ENCODE measurements around the gene CD7. TPM values are rescaled to one million over a fixed set of nuclear protein-coding genes. Genes with fewer than 3 reads are reported as not detected.
A peak's percentile ranks its signal among the peaks of the same experiment; 100 is the strongest.

CD7 gene
- total and polyA plus RNA-seq, 2 donors (not counting 3 experiments of a cell fraction or from before 2014, with no cell fraction given): not detected

GRCh38 chr17:82278786-82279391 is 38.5 kb downstream of the CD7 start:
- no peak for FAIRE-seq

GRCh38 chr17:82278308-82278707 is 39.1 kb downstream of the CD7 start:
- no peaks in the 10 kb centered on the region for H3K27me3 ChIP-seq (ENCODE audit: control insufficient read depth in 2 of 2, insufficient read depth in 2 of 2, low read length in 2 of 2)
- TF ChIP-seq CTCF (IDR thresholded peaks at IDR 0.05; ENCODE audit: extremely low read depth in 1 of 2, insufficient read depth in 1 of 2, low read depth in 1 of 2, low read length in 2 of 2) (no peak), POLR2A (IDR thresholded peaks at IDR 0.05; ENCODE audit: low read depth, low read length) (no peak), EZH2 (IDR thresholded peaks at IDR 0.05; ENCODE audit: borderline replicate concordance, low read depth, low read length, severe bottlenecking) (no peak), MAX (IDR thresholded peaks at IDR 0.05; ENCODE audit: insufficient read depth, insufficient read length) (no peak), POLR2AphosphoS5 (IDR thresholded peaks at IDR 0.05; ENCODE audit: insufficient read depth, low read depth, low read length) (no peak), GATA2 (IDR thresholded peaks at IDR 0.05; ENCODE audit: insufficient read depth, insufficient read length, low read depth, low read length) (no peak), MYC (IDR thresholded peaks at IDR 0.05; ENCODE audit: low read depth, low read length) (no peak), FOS (IDR thresholded peaks at IDR 0.05; ENCODE audit: borderline replicate concordance, insufficient read depth, low read length) (no peak), JUN (IDR thresholded peaks at IDR 0.05; ENCODE audit: borderline replicate concordance, insufficient read depth, insufficient read length, low read depth) (no peak)
- H3K9me1 ChIP-seq (replicated peaks; ENCODE audit: control insufficient read depth, extremely low read depth, insufficient read depth, low read length): no peaks in the 10 kb centered on the region
- POLR2A ChIA-PET: no interaction called here
- H3K4me2 ChIP-seq (ENCODE audit: insufficient read depth, low read length): no peak overlapping the region
- dilution Hi-C loops (cut with MboI; ENCODE audit: extremely low pct_ligation_motif_present, low sequenced_read_pairs) (no loop called here), intact Hi-C loops (cut with micrococcal nuclease) (no loop called here)
- no TSS peak for BruUV-seq (replicated peaks)
- FAIRE-seq (no peak), DNase-seq (ENCODE audit: low read depth, low spot score) (no peak)
- H3K79me2 ChIP-seq (ENCODE audit: control insufficient read depth, insufficient read depth, low read length): no peaks in the 10 kb centered on the region
- H3K27ac ChIP-seq (ENCODE audit: insufficient read depth, low read depth, low read length): no peak overlapping the region
- no peaks in the 10 kb centered on the region for H3K36me3 ChIP-seq (ENCODE audit: control insufficient read depth in 2 of 2, extremely low read depth in 1 of 2, insufficient read depth in 2 of 2, low read length in 2 of 2)
- H3K9me3 ChIP-seq (replicated peaks; ENCODE audit: control insufficient read depth, insufficient read depth, low read length): no peaks in the 10 kb centered on the region
- no peak overlapping the region for H3K9ac ChIP-seq (replicated peaks; ENCODE audit: extremely low read depth, insufficient read depth, low read length)
- CTCF ChIA-PET: no interaction called here
- H4K20me1 ChIP-seq (replicated peaks; ENCODE audit: control insufficient read depth, extremely low read depth, insufficient read depth, low read length): no peaks in the 10 kb centered on the region
- no peak overlapping the region for H2AFZ ChIP-seq (ENCODE audit: low read depth, low read length)
- peaks cover 12% of the 10 kb centered on the region for H3K4me1 ChIP-seq (ENCODE audit: control insufficient read depth, extremely low read depth, insufficient read depth, low read length)
- H3K4me3 ChIP-seq (replicated peaks in 1 of 3; ENCODE audit: insufficient read depth in 1 of 3, low read depth in 1 of 3, low read length in 3 of 3): no peak overlapping the region

More at GRCh38 chr17:82278786-82279391, 38.5 kb downstream of the CD7 start:
- Histone ChIP-seq H3K4me3 (replicated peaks in 1 of 3; ENCODE audit: insufficient read depth in 1 of 3, low read depth in 1 of 3, low read length in 3 of 3) (no peak overlapping the region), H3K79me2 (ENCODE audit: control insufficient read depth, insufficient read depth, low read length) (no peaks in the 10 kb centered on the region), H3K9me3 (replicated peaks; ENCODE audit: control insufficient read depth, insufficient read depth, low read length) (no peaks in the 10 kb centered on the region), H3K9ac (replicated peaks; ENCODE audit: extremely low read depth, insufficient read depth, low read length) (no peak overlapping the region), H3K4me1 (ENCODE audit: control insufficient read depth, extremely low read depth, insufficient read depth, low read length) (peaks cover 9% of the 10 kb centered on the region), H3K27me3 (ENCODE audit: control insufficient read depth in 2 of 2, insufficient read depth in 2 of 2, low read length in 2 of 2) (no peaks in the 10 kb centered on the region), H3K27ac (ENCODE audit: insufficient read depth, low read depth, low read length) (no peak overlapping the region), H2AFZ (ENCODE audit: low read depth, low read length) (no peak overlapping the region), H3K9me1 (replicated peaks; ENCODE audit: control insufficient read depth, extremely low read depth, insufficient read depth, low read length) (no peaks in the 10 kb centered on the region), H3K4me2 (ENCODE audit: insufficient read depth, low read length) (no peak overlapping the region), H4K20me1 (replicated peaks; ENCODE audit: control insufficient read depth, extremely low read depth, insufficient read depth, low read length) (no peaks in the 10 kb centered on the region), H3K36me3 (ENCODE audit: control insufficient read depth in 2 of 2, extremely low read depth in 1 of 2, insufficient read depth in 2 of 2, low read length in 2 of 2) (no peaks in the 10 kb centered on the region)
- dilution Hi-C loops (cut with MboI; ENCODE audit: extremely low pct_ligation_motif_present, low sequenced_read_pairs): no loop called here
- DNase-seq (ENCODE audit: low read depth, low spot score): no peak
- no peak for TF ChIP-seq POLR2AphosphoS5 (IDR thresholded peaks at IDR 0.05; ENCODE audit: insufficient read depth, low read depth, low read length)
- TF ChIP-seq MAX (IDR thresholded peaks at IDR 0.05; ENCODE audit: insufficient read depth, insufficient read length): peak; percentile 2
- ChIA-PET CTCF (no interaction called here), POLR2A (no interaction called here)
- no TSS peak for BruUV-seq (replicated peaks)
- intact Hi-C loops (cut with micrococcal nuclease): no loop called here

Data from endothelial cell of umbilical vein (primary cell).